Measurements from ENCODE around the gene ANKRD10. TPM values are rescaled to one million over a fixed set of nuclear protein-coding genes. Genes with fewer than 3 reads are reported as not detected.

The ANKRD10 gene
- total RNA-seq, 1 experiment from 2014 or later: 168 TPM

DNA sequence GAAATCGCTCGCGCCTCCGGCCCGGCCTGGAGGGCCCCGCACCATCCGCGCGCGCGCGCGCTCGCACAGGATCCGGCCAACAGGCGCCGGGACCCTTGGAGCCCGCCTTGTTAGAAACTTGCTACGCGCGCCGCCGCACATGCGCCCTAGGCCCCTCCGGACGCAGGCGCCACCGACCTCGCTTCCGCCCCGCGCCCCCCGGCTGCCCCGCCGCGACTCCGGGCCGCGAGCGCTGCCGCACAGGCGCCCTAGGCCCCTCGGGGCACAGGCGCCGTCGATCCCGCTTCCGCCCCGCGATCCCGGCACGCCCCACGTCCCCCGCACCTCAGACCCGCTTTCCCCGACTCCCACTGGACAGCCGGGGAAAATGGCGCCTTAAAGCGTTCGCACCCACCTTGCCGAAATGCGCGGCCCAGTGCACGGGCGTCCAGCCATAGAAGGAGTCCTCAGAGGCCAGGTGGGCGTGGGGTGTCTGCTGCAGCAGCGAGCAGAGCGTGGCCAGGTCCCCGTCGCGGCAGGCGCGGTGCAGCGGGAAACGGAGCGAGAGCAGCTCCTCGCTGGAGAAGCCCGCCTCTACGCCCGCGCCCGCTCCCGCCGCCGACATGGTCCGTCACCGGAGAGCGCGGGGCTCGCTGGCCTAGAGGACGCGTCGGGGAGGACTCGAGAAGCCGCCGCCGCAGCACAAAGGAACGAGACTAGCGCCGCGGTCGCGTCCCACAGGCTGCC is 375 bp downstream of the ANKRD10 start:
- Histone ChIP-seq H3K4me1 (ENCODE audit: low read length) (peaks cover 32% of the 10 kb centered on the region), H3K4me3 (ENCODE audit: low read length) (peak overlapping the region; percentile 97), H3K4me2 (ENCODE audit: low read depth, low read length, poor library complexity, severe bottlenecking) (peak overlapping the region; percentile 85), H2AFZ (ENCODE audit: low read length) (peak overlapping the region; percentile 83; the same call in 1 of the 2 replicates), H3K36me3 (ENCODE audit: insufficient read depth, low read length) (peaks cover 13% of the 10 kb centered on the region; the same call in 1 of the 2 replicates), H3K9ac (ENCODE audit: low read length) (peak overlapping the region; percentile 98), H3K27me3 (ENCODE audit: low read length) (no peaks in the 10 kb centered on the region), H3K9me2 (replicated peaks; ENCODE audit: insufficient read depth, low read length) (no peaks in the 10 kb centered on the region), H3K9me3 (ENCODE audit: low read length) (no peaks in the 10 kb centered on the region), H3K27ac (ENCODE audit: low read length) (peak overlapping the region; percentile 83), H4K20me1 (ENCODE audit: insufficient read depth, low read depth, low read length) (peaks cover 33% of the 10 kb centered on the region), H3K79me2 (ENCODE audit: low read length) (peaks cover 47% of the 10 kb centered on the region)
- DNase-seq: peak; percentile 93

- H3K9me2 ChIP-seq (replicated peaks; ENCODE audit: insufficient read depth, low read length): no peaks in the 10 kb centered on the region
- no peaks in the 10 kb centered on the region for H3K9me3 ChIP-seq (ENCODE audit: low read length)
- H3K36me3 ChIP-seq (ENCODE audit: insufficient read depth, low read length): peaks cover 14% of the 10 kb centered on the region; the same call in 1 of the 2 replicates
- no peaks in the 10 kb centered on the region for H3K27me3 ChIP-seq (ENCODE audit: low read length)
- peak overlapping the region; percentile 83 for H3K27ac ChIP-seq (ENCODE audit: low read length)
- H3K79me2 ChIP-seq (ENCODE audit: low read length): peaks cover 52% of the 10 kb centered on the region
- DNase-seq: no peak
- peak overlapping the region; percentile 85 for H3K4me2 ChIP-seq (ENCODE audit: low read depth, low read length, poor library complexity, severe bottlenecking)
- H2AFZ ChIP-seq (ENCODE audit: low read length): peak overlapping the region; percentile 83; the same call in 1 of the 2 replicates
- peak overlapping the region; percentile 97 for H3K4me3 ChIP-seq (ENCODE audit: low read length)
- H3K4me1 ChIP-seq (ENCODE audit: low read length): peaks cover 32% of the 10 kb centered on the region
- H4K20me1 ChIP-seq (ENCODE audit: insufficient read depth, low read depth, low read length): peaks cover 33% of the 10 kb centered on the region
- H3K9ac ChIP-seq (ENCODE audit: low read length): peak overlapping the region; percentile 98
Measured at GRCh38 chr13:110914081-110914330, 863 bp downstream of the ANKRD10 start.

GRCh38 chr13:110913322-110914080 is 1.4 kb downstream of the ANKRD10 start:
- H2AFZ ChIP-seq (ENCODE audit: low read length): peak overlapping the region; percentile 83; the same call in 1 of the 2 replicates
- DNase-seq: peak; percentile 57

GRCh38 chr13:110912651-110913051 is 2.2 kb downstream of the ANKRD10 start:
- H3K4me3 ChIP-seq (ENCODE audit: low read length): peak overlapping the region; percentile 97
- no peaks in the 10 kb centered on the region for H3K9me2 ChIP-seq (replicated peaks; ENCODE audit: insufficient read depth, low read length)
- no peak overlapping the region for H2AFZ ChIP-seq (ENCODE audit: low read length)
- H3K4me1 ChIP-seq (ENCODE audit: low read length): peaks cover 36% of the 10 kb centered on the region
- peaks cover 33% of the 10 kb centered on the region for H4K20me1 ChIP-seq (ENCODE audit: insufficient read depth, low read depth, low read length)
- peaks cover 23% of the 10 kb centered on the region; the same call in 1 of the 2 replicates for H3K36me3 ChIP-seq (ENCODE audit: insufficient read depth, low read length)
- no peak for DNase-seq
- H3K9me3 ChIP-seq (ENCODE audit: low read length): no peaks in the 10 kb centered on the region
- H3K9ac ChIP-seq (ENCODE audit: low read length): peak overlapping the region; percentile 98; the same call in 1 of the 2 replicates
- peaks cover 66% of the 10 kb centered on the region for H3K79me2 ChIP-seq (ENCODE audit: low read length)
- peak overlapping the region; percentile 83; the same call in 1 of the 2 replicates for H3K27ac ChIP-seq (ENCODE audit: low read length)
- H3K4me2 ChIP-seq (ENCODE audit: low read depth, low read length, poor library complexity, severe bottlenecking): peak overlapping the region; percentile 85
- no peaks in the 10 kb centered on the region for H3K27me3 ChIP-seq (ENCODE audit: low read length)

More at GRCh38 chr13:110913322-110914080, 1.4 kb downstream of the ANKRD10 start:
- peak overlapping the region; percentile 85 for H3K4me2 ChIP-seq (ENCODE audit: low read depth, low read length, poor library complexity, severe bottlenecking)
- peaks cover 33% of the 10 kb centered on the region for H4K20me1 ChIP-seq (ENCODE audit: insufficient read depth, low read depth, low read length)
- peak overlapping the region; percentile 97 for H3K4me3 ChIP-seq (ENCODE audit: low read length)
- H3K79me2 ChIP-seq (ENCODE audit: low read length): peaks cover 57% of the 10 kb centered on the region
- H3K4me1 ChIP-seq (ENCODE audit: low read length): peaks cover 36% of the 10 kb centered on the region
- peaks cover 19% of the 10 kb centered on the region; the same call in 1 of the 2 replicates for H3K36me3 ChIP-seq (ENCODE audit: insufficient read depth, low read length)
- no peaks in the 10 kb centered on the region for H3K27me3 ChIP-seq (ENCODE audit: low read length)
- no peaks in the 10 kb centered on the region for H3K9me3 ChIP-seq (ENCODE audit: low read length)
- no peaks in the 10 kb centered on the region for H3K9me2 ChIP-seq (replicated peaks; ENCODE audit: insufficient read depth, low read length)
- H3K9ac ChIP-seq (ENCODE audit: low read length): peak overlapping the region; percentile 98
- peak overlapping the region; percentile 83 for H3K27ac ChIP-seq (ENCODE audit: low read length)

DNA sequence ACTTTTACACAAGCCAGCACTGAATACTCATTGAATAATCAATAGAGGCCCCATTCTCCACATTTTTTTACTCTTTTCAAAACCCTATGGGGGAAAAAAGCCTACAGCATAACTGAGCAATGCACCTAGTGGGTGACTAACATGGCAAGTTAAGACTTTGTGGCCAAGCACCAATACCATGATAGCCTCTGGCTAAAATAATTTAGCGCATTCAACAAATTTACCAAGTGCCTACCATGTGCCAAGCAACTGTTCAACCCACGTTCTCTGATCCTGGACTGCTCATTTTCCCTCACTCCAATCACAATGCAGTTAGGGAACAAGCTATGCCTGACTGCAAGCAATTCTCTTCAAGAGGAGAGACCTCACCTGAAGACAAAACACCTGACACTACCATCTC is 3.0 kb downstream of the ANKRD10 start:
- Histone ChIP-seq H3K27me3 (ENCODE audit: low read length) (no peaks in the 10 kb centered on the region), H3K79me2 (ENCODE audit: low read length) (peaks cover 73% of the 10 kb centered on the region), H3K9ac (ENCODE audit: low read length) (no peak overlapping the region), H3K4me1 (ENCODE audit: low read length) (peaks cover 36% of the 10 kb centered on the region), H3K4me3 (ENCODE audit: low read length) (no peak overlapping the region), H4K20me1 (ENCODE audit: insufficient read depth, low read depth, low read length) (peaks cover 33% of the 10 kb centered on the region), H3K4me2 (ENCODE audit: low read depth, low read length, poor library complexity, severe bottlenecking) (peak overlapping the region; percentile 85), H2AFZ (ENCODE audit: low read length) (no peak overlapping the region), H3K36me3 (ENCODE audit: insufficient read depth, low read length) (peaks cover 23% of the 10 kb centered on the region; the same call in 1 of the 2 replicates), H3K27ac (ENCODE audit: low read length) (no peak overlapping the region), H3K9me2 (replicated peaks; ENCODE audit: insufficient read depth, low read length) (no peaks in the 10 kb centered on the region), H3K9me3 (ENCODE audit: low read length) (no peaks in the 10 kb centered on the region)
- no peak for DNase-seq

DNA sequence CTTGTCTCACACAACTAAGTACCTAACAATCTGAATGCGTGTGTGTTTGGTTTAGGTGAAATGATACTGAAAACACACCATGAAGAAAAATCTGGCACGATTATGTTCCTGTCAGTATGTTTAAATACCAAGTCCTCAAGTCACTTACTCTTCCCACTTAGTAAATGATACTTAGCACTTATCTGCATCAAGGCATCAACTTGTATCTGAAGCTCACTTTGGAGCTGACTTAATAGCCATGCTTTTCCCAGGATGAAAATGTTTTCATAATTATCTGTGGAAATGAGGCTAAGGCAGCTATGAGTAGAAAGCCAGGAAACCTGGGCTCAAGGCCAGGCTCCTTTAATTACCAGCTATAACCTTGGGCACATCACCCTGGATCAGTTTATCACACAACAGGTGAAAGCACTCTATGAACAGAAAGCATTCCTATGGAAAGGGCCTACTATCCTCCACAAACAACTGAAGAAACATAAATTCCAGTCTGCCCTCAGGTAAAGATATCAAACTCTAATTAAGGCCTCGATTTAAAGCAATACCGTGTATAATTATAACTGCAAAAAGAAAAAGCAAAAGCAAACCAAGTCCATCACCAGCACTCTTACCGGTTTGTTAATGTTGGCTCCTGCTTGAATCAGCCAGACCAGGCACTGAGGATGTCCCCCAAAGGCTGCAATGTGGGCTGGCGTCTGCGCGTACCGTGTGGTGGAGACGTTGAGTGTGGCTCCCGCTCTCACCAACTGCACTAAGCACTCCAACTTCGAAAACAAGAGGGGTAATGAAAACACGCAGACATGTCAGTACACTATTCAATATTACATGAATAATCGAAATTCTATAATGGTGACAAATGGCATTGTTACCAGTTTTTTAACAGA is 4.6 kb downstream of the ANKRD10 start:
- Histone ChIP-seq H3K9ac (ENCODE audit: low read length) (no peak overlapping the region), H3K4me2 (ENCODE audit: low read depth, low read length, poor library complexity, severe bottlenecking) (no peak overlapping the region), H3K36me3 (ENCODE audit: insufficient read depth, low read length) (peaks cover 33% of the 10 kb centered on the region), H3K27ac (ENCODE audit: low read length) (no peak overlapping the region), H4K20me1 (ENCODE audit: insufficient read depth, low read depth, low read length) (peaks cover 33% of the 10 kb centered on the region), H3K4me1 (ENCODE audit: low read length) (peaks cover 27% of the 10 kb centered on the region), H3K9me2 (replicated peaks; ENCODE audit: insufficient read depth, low read length) (no peaks in the 10 kb centered on the region), H3K9me3 (ENCODE audit: low read length) (no peaks in the 10 kb centered on the region), H3K79me2 (ENCODE audit: low read length) (peaks cover 89% of the 10 kb centered on the region), H3K4me3 (ENCODE audit: low read length) (no peak overlapping the region), H2AFZ (ENCODE audit: low read length) (no peak overlapping the region), H3K27me3 (ENCODE audit: low read length) (no peaks in the 10 kb centered on the region)
- no peak for DNase-seq

DNA sequence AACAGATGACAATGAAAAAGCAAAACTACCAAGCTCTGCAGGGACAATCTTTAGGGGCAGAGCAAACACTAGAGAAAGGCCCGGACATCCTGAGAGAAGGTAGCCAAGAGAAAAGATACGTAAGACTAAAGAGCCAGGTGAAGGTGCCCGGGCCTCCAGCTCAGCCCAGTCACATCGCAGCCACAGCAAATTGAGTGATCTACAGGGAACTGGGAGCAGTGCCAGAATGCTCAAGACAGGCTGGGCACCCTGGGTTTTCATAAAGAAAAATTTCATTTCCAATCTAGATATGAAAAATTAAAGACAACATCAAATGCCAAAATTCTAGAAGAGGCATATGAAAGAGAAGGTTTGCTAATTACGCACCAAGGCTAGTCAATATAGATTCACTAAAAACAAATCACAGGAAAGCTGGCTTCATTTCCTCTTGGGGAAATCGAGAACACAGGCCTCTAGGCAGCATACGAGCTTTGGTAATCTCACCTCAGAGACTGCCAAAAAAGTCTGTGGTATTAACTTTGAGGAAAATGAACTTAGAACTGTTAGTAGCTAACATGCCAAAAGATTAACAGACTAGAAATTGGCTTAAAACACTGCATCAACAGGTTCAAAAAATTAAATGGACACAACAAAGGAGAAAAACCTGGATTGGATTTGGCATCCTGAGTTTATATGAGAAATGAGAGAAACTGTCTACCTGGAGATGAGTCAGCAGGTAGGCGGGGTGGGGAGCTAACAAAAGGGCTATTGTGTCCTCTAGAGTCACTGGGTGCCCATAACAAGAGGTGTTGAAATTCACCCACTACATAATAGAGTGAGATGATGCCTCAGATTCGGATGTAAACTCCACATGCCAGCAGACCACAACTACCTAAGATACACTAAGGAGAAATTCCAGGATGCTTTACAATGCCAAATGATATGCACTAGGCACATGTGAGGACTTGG is 6.6 kb downstream of the ANKRD10 start:
- H3K4me2 ChIP-seq (ENCODE audit: low read depth, low read length, poor library complexity, severe bottlenecking): no peak overlapping the region
- no peak overlapping the region for H3K27ac ChIP-seq (ENCODE audit: low read length)
- no peak for DNase-seq
- H3K27me3 ChIP-seq (ENCODE audit: low read length): no peaks in the 10 kb centered on the region
- peaks cover 99% of the 10 kb centered on the region for H3K79me2 ChIP-seq (ENCODE audit: low read length)
- H3K4me3 ChIP-seq (ENCODE audit: low read length): no peak overlapping the region
- H3K9me2 ChIP-seq (replicated peaks; ENCODE audit: insufficient read depth, low read length): no peaks in the 10 kb centered on the region
- H2AFZ ChIP-seq (ENCODE audit: low read length): no peak overlapping the region
- H4K20me1 ChIP-seq (ENCODE audit: insufficient read depth, low read depth, low read length): peaks cover 25% of the 10 kb centered on the region
- peaks cover 52% of the 10 kb centered on the region for H3K36me3 ChIP-seq (ENCODE audit: insufficient read depth, low read length)
- H3K9ac ChIP-seq (ENCODE audit: low read length): no peak overlapping the region
- H3K4me1 ChIP-seq (ENCODE audit: low read length): peaks cover 25% of the 10 kb centered on the region
- H3K9me3 ChIP-seq (ENCODE audit: low read length): no peaks in the 10 kb centered on the region

All from Karpas-422 (cell line).